ENCODE data around the gene SIRPA. TPM values are rescaled to one million over a fixed set of nuclear protein-coding genes. Genes with fewer than 3 reads are reported as not detected.

Gene SIRPA
- total and polyA plus RNA-seq, 3 donors from 2014 or later: 18.4 to 25.7 (median 21.0) TPM

DNA sequence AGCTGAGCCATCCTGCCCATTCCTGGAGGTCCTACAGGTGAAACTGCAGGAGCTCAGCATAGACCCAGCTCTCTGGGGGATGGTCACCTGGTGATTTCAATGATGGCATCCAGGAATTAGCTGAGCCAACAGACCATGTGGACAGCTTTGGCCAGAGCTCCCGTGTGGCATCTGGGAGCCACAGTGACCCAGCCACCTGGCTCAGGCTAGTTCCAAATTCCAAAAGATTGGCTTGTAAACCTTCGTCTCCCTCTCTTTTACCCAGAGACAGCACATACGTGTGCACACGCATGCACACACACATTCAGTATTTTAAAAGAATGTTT is 44.0 kb downstream of the SIRPA start:
- Histone ChIP-seq H3K4me1 (no peaks in the 10 kb centered on the region), H3K36me3 (ENCODE audit: low read depth, missing control alignments) (no peaks in the 10 kb centered on the region), H3K4me3 (no peak overlapping the region), H3K9me3 (no peaks in the 10 kb centered on the region), H3K27ac (no peak overlapping the region), H3K27me3 (no peaks in the 10 kb centered on the region)
- intact Hi-C loops (cut with DNase I; ENCODE audit: low total_unique reads): no loop called here
- 92 to 94% methylated on average over 4 of the region's 4 CpGs for WGBS, 2 donors
- TF ChIP-seq POLR2A (IDR thresholded peaks at IDR 0.05): no peak
- no peak for TF ChIP-seq CTCF (IDR thresholded peaks at IDR 0.05)
- DNase-seq: no peak

DNA sequence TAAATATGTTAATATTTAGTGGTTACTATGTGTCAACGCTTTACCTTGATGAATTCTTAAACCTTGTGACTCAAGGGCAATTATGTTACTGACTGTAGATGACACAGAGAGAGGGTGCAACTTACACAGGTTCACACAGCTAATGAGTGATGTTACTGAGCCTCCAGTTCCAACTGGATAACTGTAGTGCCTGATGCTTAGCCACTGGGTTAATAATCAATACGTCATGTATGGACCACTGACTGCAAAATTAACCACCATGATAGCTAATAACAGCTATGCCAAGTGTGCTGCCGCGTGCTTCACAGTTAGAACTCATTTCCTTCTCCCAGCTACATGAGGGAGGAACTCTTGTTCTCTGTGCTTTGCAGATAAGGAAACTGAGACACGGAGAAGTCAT is 45.4 kb downstream of the SIRPA start:
- 68 to 89% methylated on average over 5 of the region's 5 CpGs for WGBS, 2 donors
- intact Hi-C loops (cut with DNase I; ENCODE audit: low total_unique reads): no loop called here
- Histone ChIP-seq H3K4me1 (no peaks in the 10 kb centered on the region), H3K9me3 (no peaks in the 10 kb centered on the region), H3K4me3 (no peak overlapping the region), H3K27ac (no peak overlapping the region), H3K27me3 (no peaks in the 10 kb centered on the region), H3K36me3 (ENCODE audit: low read depth, missing control alignments) (no peaks in the 10 kb centered on the region)
- no peak for DNase-seq
- TF ChIP-seq CTCF (IDR thresholded peaks at IDR 0.05): no peak
- TF ChIP-seq POLR2A (IDR thresholded peaks at IDR 0.05): no peak

- Histone ChIP-seq H3K27ac (no peak overlapping the region), H3K4me1 (no peaks in the 10 kb centered on the region), H3K9me3 (no peaks in the 10 kb centered on the region), H3K36me3 (ENCODE audit: low read depth, missing control alignments) (no peaks in the 10 kb centered on the region), H3K27me3 (no peaks in the 10 kb centered on the region), H3K4me3 (no peak overlapping the region)
- no peak for DNase-seq
- intact Hi-C loops (cut with DNase I; ENCODE audit: low total_unique reads): no loop called here
- TF ChIP-seq CTCF (IDR thresholded peaks at IDR 0.05) (no peak), POLR2A (IDR thresholded peaks at IDR 0.05) (no peak)
- WGBS, 2 donors: 54 to 58% methylated on average over 3 to 8 of the region's 8 CpGs
These were observed 46.0 kb downstream of the SIRPA start for GRCh38 chr20:1941226-1941625.

- H3K4me1 ChIP-seq: peaks cover 4% of the 10 kb centered on the region
- DNase-seq: no peak
- 79 to 86% methylated on average over 6 to 7 of the region's 7 CpGs for WGBS, 2 donors
- TF ChIP-seq CTCF (IDR thresholded peaks at IDR 0.05) (no peak), POLR2A (IDR thresholded peaks at IDR 0.05) (no peak)
- H3K4me3 ChIP-seq: no peak overlapping the region
- H3K27me3 ChIP-seq: no peaks in the 10 kb centered on the region
- no peaks in the 10 kb centered on the region for H3K9me3 ChIP-seq
- no peak overlapping the region for H3K27ac ChIP-seq
- intact Hi-C loops (cut with DNase I; ENCODE audit: low total_unique reads): no loop called here
- H3K36me3 ChIP-seq (ENCODE audit: low read depth, missing control alignments): no peaks in the 10 kb centered on the region
These were observed 46.9 kb downstream of the SIRPA start for GRCh38 chr20:1942061-1942460.

DNA sequence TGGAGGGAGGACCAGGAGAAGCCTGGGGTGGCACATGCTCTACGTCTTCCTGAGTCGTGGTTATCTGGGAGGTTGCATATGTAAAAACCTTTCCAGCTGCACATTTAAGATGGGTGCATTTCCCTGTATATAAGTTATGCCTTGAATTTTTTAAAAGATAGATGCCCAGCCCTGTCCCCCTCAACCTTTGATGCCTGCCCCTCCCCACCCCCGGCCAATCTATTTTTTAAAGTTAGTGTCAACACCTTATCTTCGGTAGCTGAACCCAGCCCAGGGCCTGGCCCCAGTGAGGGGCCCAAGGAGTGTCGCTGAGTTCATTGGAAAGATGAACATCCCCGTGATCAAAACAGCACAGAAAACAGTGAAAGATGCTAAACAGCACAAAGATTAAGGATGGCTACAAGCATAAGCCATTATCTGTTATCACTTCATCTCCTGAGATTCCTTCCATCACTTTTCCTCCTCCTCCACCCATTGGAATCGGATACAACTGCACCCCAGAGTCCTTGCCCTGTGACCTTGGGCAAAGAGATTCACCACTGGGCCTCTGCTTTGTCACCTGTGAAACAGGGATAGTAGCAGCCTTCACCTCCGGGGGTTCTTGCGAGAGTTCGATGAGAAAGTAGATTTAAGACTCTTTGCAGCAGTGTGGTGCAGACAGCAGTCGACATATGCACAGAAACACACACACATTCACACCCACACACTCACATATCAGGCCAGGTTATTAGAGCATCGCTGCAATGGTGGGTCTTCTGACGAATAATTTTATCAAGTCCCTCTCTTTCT is 47.5 kb downstream of the SIRPA start:
- Histone ChIP-seq H3K36me3 (ENCODE audit: low read depth, missing control alignments) (no peaks in the 10 kb centered on the region), H3K27ac (no peak overlapping the region), H3K27me3 (no peaks in the 10 kb centered on the region), H3K9me3 (no peaks in the 10 kb centered on the region), H3K4me3 (no peak overlapping the region), H3K4me1 (peaks cover 4% of the 10 kb centered on the region)
- intact Hi-C loops (cut with DNase I; ENCODE audit: low total_unique reads): no loop called here
- no peak for DNase-seq
- TF ChIP-seq CTCF (IDR thresholded peaks at IDR 0.05) (no peak), POLR2A (IDR thresholded peaks at IDR 0.05) (no peak)
- 62 to 64% methylated on average over 13 of the region's 13 CpGs for WGBS, 2 donors
